Breast epithelium (tissue), 3 donors: ENCODE results near the gene ASTN2.

ENCODE experiments used
- POLR2AphosphoS5 ChIP-seq, 3 donors: sonication (generic); formaldehyde crosslinking; IDR thresholded peaks; one replicate each; pipeline ENCODE4 v1.6.1; 2017; ENCODE audit warnings: antibody characterized with exemption in 3 of 3
- TF ChIP-seq, protein P1 (sequence below), 3 donors: fragments of 450-650 bp; IDR thresholded peaks; one replicate each; pipeline ENCODE4 v1.5.1; 2016 to 2017; ENCODE audit warnings: antibody characterized with exemption in 3 of 3, mild to moderate bottlenecking in 3 of 3, moderate library complexity in 3 of 3

GRCh38 chr9:116901260-116901659 is 513.6 kb downstream of the ASTN2 start:
- TF ChIP-seq, protein P1, sequence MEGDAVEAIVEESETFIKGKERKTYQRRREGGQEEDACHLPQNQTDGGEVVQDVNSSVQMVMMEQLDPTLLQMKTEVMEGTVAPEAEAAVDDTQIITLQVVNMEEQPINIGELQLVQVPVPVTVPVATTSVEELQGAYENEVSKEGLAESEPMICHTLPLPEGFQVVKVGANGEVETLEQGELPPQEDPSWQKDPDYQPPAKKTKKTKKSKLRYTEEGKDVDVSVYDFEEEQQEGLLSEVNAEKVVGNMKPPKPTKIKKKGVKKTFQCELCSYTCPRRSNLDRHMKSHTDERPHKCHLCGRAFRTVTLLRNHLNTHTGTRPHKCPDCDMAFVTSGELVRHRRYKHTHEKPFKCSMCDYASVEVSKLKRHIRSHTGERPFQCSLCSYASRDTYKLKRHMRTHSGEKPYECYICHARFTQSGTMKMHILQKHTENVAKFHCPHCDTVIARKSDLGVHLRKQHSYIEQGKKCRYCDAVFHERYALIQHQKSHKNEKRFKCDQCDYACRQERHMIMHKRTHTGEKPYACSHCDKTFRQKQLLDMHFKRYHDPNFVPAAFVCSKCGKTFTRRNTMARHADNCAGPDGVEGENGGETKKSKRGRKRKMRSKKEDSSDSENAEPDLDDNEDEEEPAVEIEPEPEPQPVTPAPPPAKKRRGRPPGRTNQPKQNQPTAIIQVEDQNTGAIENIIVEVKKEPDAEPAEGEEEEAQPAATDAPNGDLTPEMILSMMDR (IDR thresholded peaks at IDR 0.05) = no peak
- no peak for TF ChIP-seq POLR2AphosphoS5 (IDR thresholded peaks at IDR 0.05)
